GM12878 (cell line): ENCODE measurements around the gene HABP2.
A peak's percentile ranks its signal among the peaks of the same experiment; 100 is the strongest.

Experiments used
- TF ChIP-seq, protein P1 (sequence below), 3 experiments: IDR thresholded peaks in 2 of 3; conservative IDR thresholded peaks in 1 of 3; 2 replicates each; pipeline ENCODE4 v1.5.1; 2011; ENCODE audit warnings: low read depth in 3 of 3, low read length in 3 of 3, mild to moderate bottlenecking in 3 of 3, control low read depth in 2 of 3, moderate library complexity in 2 of 3, inconsistent platforms in 1 of 3, mixed read lengths in 1 of 3; ENCODE audit not compliant: control insufficient read depth in 2 of 3, insufficient read depth in 1 of 3; ENCODE audit errors: extremely low read depth in 1 of 3
- TF ChIP-seq, protein P2 (sequence below): IDR thresholded peaks from 2 replicates; pipeline ENCODE4 v1.6.1; 2012; ENCODE audit warnings: low read depth, low read length, improper control_type of control experiment

GRCh38 chr10:113563306-113564088 lies 10.6 kb downstream of the HABP2 start:
- TF ChIP-seq, protein P1, sequence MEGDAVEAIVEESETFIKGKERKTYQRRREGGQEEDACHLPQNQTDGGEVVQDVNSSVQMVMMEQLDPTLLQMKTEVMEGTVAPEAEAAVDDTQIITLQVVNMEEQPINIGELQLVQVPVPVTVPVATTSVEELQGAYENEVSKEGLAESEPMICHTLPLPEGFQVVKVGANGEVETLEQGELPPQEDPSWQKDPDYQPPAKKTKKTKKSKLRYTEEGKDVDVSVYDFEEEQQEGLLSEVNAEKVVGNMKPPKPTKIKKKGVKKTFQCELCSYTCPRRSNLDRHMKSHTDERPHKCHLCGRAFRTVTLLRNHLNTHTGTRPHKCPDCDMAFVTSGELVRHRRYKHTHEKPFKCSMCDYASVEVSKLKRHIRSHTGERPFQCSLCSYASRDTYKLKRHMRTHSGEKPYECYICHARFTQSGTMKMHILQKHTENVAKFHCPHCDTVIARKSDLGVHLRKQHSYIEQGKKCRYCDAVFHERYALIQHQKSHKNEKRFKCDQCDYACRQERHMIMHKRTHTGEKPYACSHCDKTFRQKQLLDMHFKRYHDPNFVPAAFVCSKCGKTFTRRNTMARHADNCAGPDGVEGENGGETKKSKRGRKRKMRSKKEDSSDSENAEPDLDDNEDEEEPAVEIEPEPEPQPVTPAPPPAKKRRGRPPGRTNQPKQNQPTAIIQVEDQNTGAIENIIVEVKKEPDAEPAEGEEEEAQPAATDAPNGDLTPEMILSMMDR (IDR thresholded peaks at IDR 0.05 in 2 of 3, conservative IDR thresholded peaks at IDR 0.05 in 1 of 3; ENCODE audit: control insufficient read depth in 2 of 3, extremely low read depth in 1 of 3, insufficient read depth in 1 of 3, low read depth in 3 of 3, low read length in 3 of 3): peak; percentile 87 to 99 (median 98)
- TF ChIP-seq, protein P2, sequence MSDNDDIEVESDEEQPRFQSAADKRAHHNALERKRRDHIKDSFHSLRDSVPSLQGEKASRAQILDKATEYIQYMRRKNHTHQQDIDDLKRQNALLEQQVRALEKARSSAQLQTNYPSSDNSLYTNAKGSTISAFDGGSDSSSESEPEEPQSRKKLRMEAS: no peak
